Trophoblast cell (in vitro differentiated cells and primary cell): ENCODE results near the gene EIF4G2.

Experiments
- DNase-seq, 2 donors: peaks; one replicate each; pipeline ENCODE4 v3.0.0-alpha.2; 2016
- H2AFZ ChIP-seq: 2 replicates; pipeline ENCODE4 v1.6.1; 2013; ENCODE audit warnings: low read length, moderate library complexity, mild to moderate bottlenecking; ENCODE audit not compliant: insufficient read depth, poor library complexity
- H2AK5ac ChIP-seq: 2 replicates; pipeline ENCODE4 v1.6.1; 2013; ENCODE audit warnings: mild to moderate bottlenecking, low read length
- H2BK120ac ChIP-seq: 2 replicates; pipeline ENCODE4 v1.6.1; 2013; ENCODE audit warnings: low read length, mild to moderate bottlenecking, moderate library complexity; ENCODE audit not compliant: insufficient read depth, poor library complexity
- H2BK12ac ChIP-seq: 2 replicates; pipeline ENCODE4 v1.6.1; 2013; ENCODE audit warnings: mild to moderate bottlenecking, low read length, moderate library complexity
- H2BK5ac ChIP-seq: 2 replicates; pipeline ENCODE4 v1.6.1; 2013; ENCODE audit warnings: low read length, low read depth, moderate library complexity, mild to moderate bottlenecking; ENCODE audit not compliant: poor library complexity
- H3K14ac ChIP-seq: 2 replicates; pipeline ENCODE4 v1.6.1; 2013; ENCODE audit warnings: mild to moderate bottlenecking, low read length
- H3K18ac ChIP-seq: 2 replicates; pipeline ENCODE4 v1.6.1; 2013; ENCODE audit warnings: mild to moderate bottlenecking, low read length
- H3K23ac ChIP-seq: 2 replicates; pipeline ENCODE4 v1.6.1; 2013; ENCODE audit warnings: low read length
- H3K27ac ChIP-seq: 2 replicates; pipeline ENCODE4 v1.5.1; 2013; ENCODE audit warnings: low read depth, mild to moderate bottlenecking, inconsistent platforms, low read length, moderate library complexity
- H3K27me3 ChIP-seq: 2 replicates; pipeline ENCODE4 v1.6.1; 2013; ENCODE audit warnings: inconsistent platforms, mild to moderate bottlenecking, low read length, moderate library complexity; ENCODE audit not compliant: insufficient read depth
- H3K36me3 ChIP-seq, 2 experiments: 1 replicate in 1 of 2; 2 replicates in 1 of 2; pipeline ENCODE4 v1.6.1; 2013; ENCODE audit warnings: low read length in 2 of 2, mild to moderate bottlenecking in 2 of 2, moderate library complexity in 1 of 2; ENCODE audit not compliant: insufficient read depth in 2 of 2, control insufficient read depth in 1 of 2
- H3K4ac ChIP-seq: 2 replicates; pipeline ENCODE4 v1.6.1; 2013; ENCODE audit warnings: low read depth, mild to moderate bottlenecking, low read length, moderate library complexity
- H3K4me1 ChIP-seq, 2 experiments: 1 replicate in 1 of 2; 2 replicates in 1 of 2; pipeline ENCODE4 v1.6.1; 2013; ENCODE audit warnings: low read length in 2 of 2, mild to moderate bottlenecking in 2 of 2, moderate library complexity in 1 of 2; ENCODE audit not compliant: insufficient read depth in 2 of 2, control insufficient read depth in 1 of 2
- H3K4me2 ChIP-seq: 2 replicates; pipeline ENCODE4 v1.6.1; 2013; ENCODE audit warnings: inconsistent platforms, mild to moderate bottlenecking, low read length, moderate library complexity
- H3K4me3 ChIP-seq: 2 replicates; pipeline ENCODE4 v1.5.1; 2013; ENCODE audit warnings: mild to moderate bottlenecking, low read depth, low read length, inconsistent platforms
- H3K79me1 ChIP-seq: one replicate; pipeline ENCODE4 v1.6.1; 2013; ENCODE audit warnings: low read length
- H3K79me2 ChIP-seq: 2 replicates; pipeline ENCODE4 v1.6.1; 2013; ENCODE audit warnings: low read length, mild to moderate bottlenecking; ENCODE audit not compliant: control insufficient read depth, insufficient read depth, poor library complexity
- H3K9ac ChIP-seq: 2 replicates; pipeline ENCODE4 v1.6.1; 2013; ENCODE audit warnings: mild to moderate bottlenecking, low read length
- H3K9me3 ChIP-seq: 2 replicates; pipeline ENCODE4 v1.6.1; 2013; ENCODE audit warnings: low read depth, mild to moderate bottlenecking, control low read depth, inconsistent platforms, low read length; ENCODE audit not compliant: insufficient read depth
- H4K12ac ChIP-seq: 2 replicates; pipeline ENCODE4 v1.6.1; 2013; ENCODE audit warnings: low read depth, mild to moderate bottlenecking, low read length, moderate library complexity
- H4K8ac ChIP-seq: 2 replicates; pipeline ENCODE4 v1.6.1; 2013; ENCODE audit warnings: low read depth, mild to moderate bottlenecking, low read length, moderate library complexity
- H4K91ac ChIP-seq: one replicate; pipeline ENCODE4 v1.6.1; 2013; ENCODE audit warnings: low read depth, mild to moderate bottlenecking, low read length, moderate library complexity
- WGBS: extraction: QIAGEN DNeasy Blood & Tissue Kit; methylation state at CpG from one replicate; pipeline ENCODE4 v1.1.7; 2013; ENCODE audit warnings: missing lambda C conversion rate; ENCODE audit not compliant: insufficient read length, insufficient coverage; ENCODE audit errors: extremely low coverage; 5-methylcytosine and 5-hydroxymethylcytosine counted together

Gene EIF4G2

DNA sequence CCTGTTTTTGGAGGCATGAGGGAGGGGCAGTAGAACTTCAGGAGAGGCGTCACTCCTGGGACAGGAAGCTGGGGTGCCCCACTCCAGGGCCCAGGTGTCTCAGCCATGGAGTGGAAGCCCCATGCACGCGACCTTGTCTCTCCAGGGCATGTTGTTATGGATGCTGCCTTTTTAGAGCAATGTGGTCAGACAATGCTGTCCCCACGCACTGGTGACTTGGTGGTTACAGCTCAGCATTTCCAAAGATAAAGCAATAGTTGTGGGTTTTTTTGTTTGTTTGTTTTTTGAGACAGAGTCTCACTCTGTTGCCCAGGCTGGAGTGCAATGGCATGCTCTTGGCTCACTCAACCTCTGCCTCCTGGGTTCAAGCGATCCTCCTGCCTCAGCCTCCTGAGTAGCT lies 22.3 kb downstream of the EIF4G2 start:
- Histone ChIP-seq H3K9me3 (peaks cover 2% of the 10 kb centered on the region), H3K4me2 (no peak overlapping the region), H3K4me1 (peaks cover 3 to 12% of the 10 kb centered on the region in 2 experiments), H4K8ac (no peak overlapping the region), H2BK120ac (no peak overlapping the region), H2AK5ac (peak overlapping the region; percentile 35), H3K27me3 (no peaks in the 10 kb centered on the region), H3K4me3 (peak overlapping the region; percentile 6), H2AFZ (no peak overlapping the region), H2BK12ac (no peak overlapping the region), H3K79me2 (no peaks in the 10 kb centered on the region), H3K27ac (no peak overlapping the region), H3K79me1 (no peaks in the 10 kb centered on the region), H4K12ac (no peak overlapping the region), H3K14ac (no peak overlapping the region), H3K4ac (no peak overlapping the region), H3K23ac (no peak overlapping the region), H2BK5ac (no peak overlapping the region), H3K9ac (no peak overlapping the region), H4K91ac (no peak overlapping the region), H3K18ac (no peak overlapping the region), H3K36me3 (no peaks in the 10 kb centered on the region)
- no peak for DNase-seq
- no CpG with 5 or more reads among the region's 5 CpGs for WGBS

DNA sequence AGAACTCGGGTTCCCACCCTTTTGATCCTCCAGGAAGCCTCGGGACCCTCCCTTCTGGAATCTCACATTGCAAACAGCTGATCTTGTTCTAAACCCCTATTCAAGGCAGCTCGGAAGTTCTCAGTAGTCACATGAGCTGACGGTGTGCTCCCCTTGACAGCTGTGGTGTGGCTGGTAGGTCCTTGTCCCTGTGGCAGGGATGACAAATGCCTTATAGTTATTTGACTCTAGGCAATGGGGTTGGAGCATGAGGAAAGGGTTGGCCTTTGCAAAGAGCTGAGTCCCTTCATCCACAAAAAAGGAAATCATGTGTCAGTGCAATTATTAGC lies 23.6 kb downstream of the EIF4G2 start:
- Histone ChIP-seq H3K4me3 (no peak overlapping the region), H3K23ac (no peak overlapping the region), H3K9me3 (peaks cover 2% of the 10 kb centered on the region), H2AK5ac (no peak overlapping the region), H2BK120ac (no peak overlapping the region), H3K4ac (no peak overlapping the region), H3K36me3 (peaks cover 0 to 2% of the 10 kb centered on the region in 2 experiments), H3K18ac (no peak overlapping the region), H3K9ac (no peak overlapping the region), H3K79me2 (no peaks in the 10 kb centered on the region), H2BK5ac (no peak overlapping the region), H2BK12ac (no peak overlapping the region), H2AFZ (no peak overlapping the region), H4K8ac (no peak overlapping the region), H3K27ac (no peak overlapping the region), H3K4me1 (peaks cover 3 to 16% of the 10 kb centered on the region in 2 experiments), H3K4me2 (no peak overlapping the region), H3K27me3 (no peaks in the 10 kb centered on the region), H4K12ac (no peak overlapping the region), H3K14ac (no peak overlapping the region), H3K79me1 (no peaks in the 10 kb centered on the region), H4K91ac (no peak overlapping the region)
- WGBS, result no CpG with 5 or more reads among the region's 4 CpGs
- no peak for DNase-seq

GRCh38 chr11:10784232-10785145 lies 24.2 kb downstream of the EIF4G2 start:
- H3K23ac ChIP-seq, result no peak overlapping the region
- H3K27ac ChIP-seq, result no peak overlapping the region
- H3K18ac ChIP-seq, result no peak overlapping the region
- H3K27me3 ChIP-seq, result no peaks in the 10 kb centered on the region
- no peak overlapping the region for H4K12ac ChIP-seq
- no peak overlapping the region for H3K9ac ChIP-seq
- peaks cover 1% of the 10 kb centered on the region for H3K79me1 ChIP-seq
- WGBS, result no CpG with 5 or more reads among the region's 10 CpGs
- H2BK120ac ChIP-seq, result no peak overlapping the region
- H3K14ac ChIP-seq, result no peak overlapping the region
- no peak overlapping the region for H2AFZ ChIP-seq
- H3K4me2 ChIP-seq, result no peak overlapping the region
- H2BK12ac ChIP-seq, result no peak overlapping the region
- peaks cover 0 to 3% of the 10 kb centered on the region in 2 experiments for H3K36me3 ChIP-seq
- H4K8ac ChIP-seq, result no peak overlapping the region
- no peak overlapping the region for H2BK5ac ChIP-seq
- H3K4me3 ChIP-seq, result no peak overlapping the region
- H3K4me1 ChIP-seq, result peaks cover 3 to 18% of the 10 kb centered on the region in 2 experiments
- peaks cover 2% of the 10 kb centered on the region for H3K9me3 ChIP-seq
- no peak overlapping the region for H3K4ac ChIP-seq
- no peak overlapping the region for H2AK5ac ChIP-seq
- no peak for DNase-seq
- H3K79me2 ChIP-seq, result no peaks in the 10 kb centered on the region
- no peak overlapping the region for H4K91ac ChIP-seq

DNA sequence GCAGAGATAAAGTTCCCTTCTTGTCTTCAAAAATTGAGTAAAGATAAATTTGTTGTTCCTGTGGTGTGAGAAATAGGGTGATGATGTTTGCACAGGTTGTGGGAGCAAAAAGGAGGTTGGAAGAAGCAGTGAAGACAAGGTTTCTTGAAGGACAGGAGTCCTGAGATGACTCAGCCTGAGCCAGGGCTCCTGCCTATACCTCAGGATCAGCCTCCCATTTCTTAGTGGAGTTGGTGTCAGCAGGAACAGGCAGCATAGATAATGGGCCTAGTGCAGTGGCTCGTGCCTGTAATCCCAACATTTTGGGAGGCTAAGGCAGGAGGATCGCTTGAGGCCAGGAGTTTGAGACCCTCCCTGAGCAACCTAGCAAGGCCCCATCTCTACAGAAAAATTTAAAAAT lies 28.7 kb downstream of the EIF4G2 start:
- H2AFZ ChIP-seq, result no peak overlapping the region
- H3K4me1 ChIP-seq, result peaks cover 10 to 25% of the 10 kb centered on the region in 2 experiments
- H3K23ac ChIP-seq, result no peak overlapping the region
- H3K79me1 ChIP-seq, result peaks cover 12% of the 10 kb centered on the region
- H2BK120ac ChIP-seq, result no peak overlapping the region
- H3K27ac ChIP-seq, result no peak overlapping the region
- no peak overlapping the region for H3K9ac ChIP-seq
- H3K9me3 ChIP-seq, result peaks cover 2% of the 10 kb centered on the region
- H3K4me3 ChIP-seq, result no peak overlapping the region
- H2BK12ac ChIP-seq, result peak overlapping the region; percentile 88
- H3K36me3 ChIP-seq, result peaks cover 3 to 5% of the 10 kb centered on the region in 2 experiments
- H3K79me2 ChIP-seq, result no peaks in the 10 kb centered on the region
- no peak overlapping the region for H3K4me2 ChIP-seq
- no peak overlapping the region for H3K4ac ChIP-seq
- no peak for DNase-seq
- H4K91ac ChIP-seq, result no peak overlapping the region
- no peak overlapping the region for H2BK5ac ChIP-seq
- H2AK5ac ChIP-seq, result no peak overlapping the region
- no peak overlapping the region for H3K14ac ChIP-seq
- no peaks in the 10 kb centered on the region for H3K27me3 ChIP-seq
- H4K12ac ChIP-seq, result no peak overlapping the region
- no peak overlapping the region for H3K18ac ChIP-seq
- no CpG with 5 or more reads among the region's 2 CpGs for WGBS
- no peak overlapping the region for H4K8ac ChIP-seq
